HL-60 (cell line): Measurements from ENCODE around the gene RANBP9.

Experiments
- POLR2AphosphoS5 ChIP-seq: IDR thresholded peaks from 2 replicates; pipeline ENCODE4 v1.6.1; 2012; ENCODE audit warnings: low read depth
- REST ChIP-seq: IDR thresholded peaks from 2 replicates; pipeline ENCODE4 v1.6.1; 2012; ENCODE audit warnings: low read depth; ENCODE audit not compliant: insufficient replicate concordance
- TF ChIP-seq, protein P1 (sequence below): IDR thresholded peaks from one replicate; pipeline ENCODE4 v1.5.1; 2011; ENCODE audit warnings: low read length, control low read depth, inconsistent platforms; ENCODE audit not compliant: insufficient read depth

DNA sequence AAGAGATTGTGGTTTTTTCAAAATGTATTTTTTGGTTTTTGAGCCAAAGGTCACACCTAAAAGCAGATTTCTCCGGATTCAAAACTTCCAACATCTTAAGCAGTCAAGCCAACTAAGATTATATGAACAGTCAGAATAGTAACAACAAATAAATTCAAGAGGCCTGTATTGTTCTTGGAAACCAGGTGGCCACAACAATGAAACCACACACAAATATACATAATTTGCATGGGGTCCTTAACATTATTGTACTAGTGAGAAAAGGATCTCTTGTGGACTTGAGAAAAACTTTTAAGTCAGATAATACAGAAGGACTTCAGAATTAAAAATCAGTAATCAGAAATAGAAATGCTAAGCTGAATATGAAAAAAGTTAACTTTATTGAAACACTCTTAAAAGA lies 55.9 kb downstream of the RANBP9 start:
- TF ChIP-seq, protein P1, sequence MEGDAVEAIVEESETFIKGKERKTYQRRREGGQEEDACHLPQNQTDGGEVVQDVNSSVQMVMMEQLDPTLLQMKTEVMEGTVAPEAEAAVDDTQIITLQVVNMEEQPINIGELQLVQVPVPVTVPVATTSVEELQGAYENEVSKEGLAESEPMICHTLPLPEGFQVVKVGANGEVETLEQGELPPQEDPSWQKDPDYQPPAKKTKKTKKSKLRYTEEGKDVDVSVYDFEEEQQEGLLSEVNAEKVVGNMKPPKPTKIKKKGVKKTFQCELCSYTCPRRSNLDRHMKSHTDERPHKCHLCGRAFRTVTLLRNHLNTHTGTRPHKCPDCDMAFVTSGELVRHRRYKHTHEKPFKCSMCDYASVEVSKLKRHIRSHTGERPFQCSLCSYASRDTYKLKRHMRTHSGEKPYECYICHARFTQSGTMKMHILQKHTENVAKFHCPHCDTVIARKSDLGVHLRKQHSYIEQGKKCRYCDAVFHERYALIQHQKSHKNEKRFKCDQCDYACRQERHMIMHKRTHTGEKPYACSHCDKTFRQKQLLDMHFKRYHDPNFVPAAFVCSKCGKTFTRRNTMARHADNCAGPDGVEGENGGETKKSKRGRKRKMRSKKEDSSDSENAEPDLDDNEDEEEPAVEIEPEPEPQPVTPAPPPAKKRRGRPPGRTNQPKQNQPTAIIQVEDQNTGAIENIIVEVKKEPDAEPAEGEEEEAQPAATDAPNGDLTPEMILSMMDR: no peak
- TF ChIP-seq REST (no peak), POLR2AphosphoS5 (no peak)
